GM12892 (cell line): ENCODE data around the gene DEFB132.

Experiments
- POLR2A ChIP-seq: IDR thresholded peaks from 2 replicates; pipeline ENCODE4 v1.6.1; 2011; ENCODE audit warnings: low read depth, low read length, control low read depth
- POLR2AphosphoS5 ChIP-seq: IDR thresholded peaks from 2 replicates; pipeline ENCODE4 v1.6.1; 2011; ENCODE audit warnings: low read depth, low read length, control low read depth
- TAF1 ChIP-seq: IDR thresholded peaks from 2 replicates; pipeline ENCODE4 v1.6.1; 2011; ENCODE audit warnings: low read depth, mild to moderate bottlenecking, control low read depth, low read length, borderline replicate concordance

GRCh38 chr20:308427-309038, 51.0 kb downstream of the DEFB132 start:
- TF ChIP-seq POLR2AphosphoS5 (no peak), TAF1 (no peak), POLR2A (no peak)
